ENCODE data around the gene PHLDA2. TPM values are rescaled to one million over a fixed set of nuclear protein-coding genes. Genes with fewer than 3 reads are reported as not detected.

Gene PHLDA2
- total and polyA plus RNA-seq, 2 donors (not counting 1 experiment from before 2014, with no cell fraction given) = 1.4 TPM; not detected in 1

DNA sequence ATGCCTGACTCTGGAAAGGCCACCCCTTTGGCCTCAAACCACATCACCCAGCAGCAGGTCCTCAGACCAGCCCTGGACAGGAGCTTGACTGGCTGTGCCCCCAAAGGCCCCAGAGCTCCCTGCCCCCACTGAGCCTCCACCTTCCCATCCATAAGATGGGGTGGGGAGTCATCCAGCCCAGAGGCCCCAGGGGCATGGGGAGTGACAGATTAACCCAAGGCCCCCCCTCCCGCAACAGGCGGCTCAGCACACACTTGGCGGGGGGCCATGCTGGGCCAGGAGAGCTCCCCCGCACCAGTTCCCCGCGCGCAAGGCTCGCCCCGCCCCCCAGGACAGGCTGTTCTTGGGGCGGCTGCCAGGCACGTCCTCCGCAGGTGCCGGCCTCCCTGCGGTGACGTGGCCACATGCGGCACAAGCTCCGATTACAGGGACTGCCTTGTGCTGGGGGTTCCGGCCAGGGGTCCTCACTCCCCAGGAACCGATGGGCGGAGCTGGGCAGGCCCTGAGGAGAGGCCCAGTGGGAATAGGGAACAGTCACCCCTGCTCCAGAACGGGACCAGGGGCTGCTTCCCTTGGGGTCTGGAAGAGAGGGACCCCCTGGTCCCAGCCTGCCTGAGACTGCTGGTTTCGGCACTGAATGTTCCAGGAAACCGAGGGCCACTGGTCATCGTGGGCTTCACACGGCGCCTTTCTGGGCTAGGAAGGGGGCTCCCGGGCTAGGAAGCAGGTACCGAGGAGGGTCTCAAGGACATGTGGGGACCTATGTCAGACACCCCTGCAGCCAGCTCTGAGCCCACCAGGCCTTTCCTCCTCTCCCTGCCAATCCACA lies 38.5 kb downstream of the PHLDA2 start:
- Histone ChIP-seq H3K27ac (ENCODE audit: low read length in 2 of 2) (no peak overlapping the region), H4K20me1 (ENCODE audit: control insufficient read depth, insufficient read depth, low read length, poor library complexity, severe bottlenecking) (no peaks in the 10 kb centered on the region), H3K27me3 (replicated peaks in 1 of 4; ENCODE audit: control extremely low read depth in 1 of 4, control insufficient read depth in 3 of 4, insufficient read depth in 4 of 4, low read length in 3 of 4) (peaks cover 0 to 7% (median 0%) of the 10 kb centered on the region in 4 experiments), H3K9ac (ENCODE audit: low read length) (no peak overlapping the region), H3K79me2 (ENCODE audit: control insufficient read depth, insufficient read depth, low read length) (no peaks in the 10 kb centered on the region), H3K9me3 (ENCODE audit: control extremely low read depth in 1 of 3, control insufficient read depth in 2 of 3, insufficient read depth in 1 of 3, low read length in 2 of 3) (no peaks in the 10 kb centered on the region), H3K36me3 (replicated peaks in 1 of 2; ENCODE audit: control extremely low read depth in 1 of 2, control insufficient read depth in 1 of 2, extremely low read depth in 1 of 2, insufficient read depth in 2 of 2, low read length in 1 of 2) (no peaks in the 10 kb centered on the region), H3K4me3 (ENCODE audit: control extremely low read depth in 1 of 5, extremely low read depth in 1 of 5, insufficient read depth in 1 of 5, low read depth in 2 of 5, low read length in 4 of 5) (no peak overlapping the region), H3K4me1 (ENCODE audit: control insufficient read depth in 2 of 2, insufficient read depth in 2 of 2, low read length in 2 of 2) (peaks cover 15 to 27% of the 10 kb centered on the region in 2 donors), H2AFZ (ENCODE audit: insufficient read depth, low read depth, low read length, poor library complexity, severe bottlenecking) (no peak overlapping the region), H3K4me2 (replicated peaks; ENCODE audit: low read depth, low read length, poor library complexity, severe bottlenecking) (no peak overlapping the region)
- no peak for DNase-seq
- no peaks in the 10 kb centered on the region for H3K27me3 Mint-ChIP-seq
- H3K4me3 Mint-ChIP-seq = no peak overlapping the region
- no peak overlapping the region for H3K27ac Mint-ChIP-seq
- no peak for TF ChIP-seq EZH2 (IDR thresholded peaks at IDR 0.05; ENCODE audit: borderline replicate concordance, insufficient read depth, low read depth, low read length, poor library complexity, severe bottlenecking)
- TF ChIP-seq, protein P1, sequence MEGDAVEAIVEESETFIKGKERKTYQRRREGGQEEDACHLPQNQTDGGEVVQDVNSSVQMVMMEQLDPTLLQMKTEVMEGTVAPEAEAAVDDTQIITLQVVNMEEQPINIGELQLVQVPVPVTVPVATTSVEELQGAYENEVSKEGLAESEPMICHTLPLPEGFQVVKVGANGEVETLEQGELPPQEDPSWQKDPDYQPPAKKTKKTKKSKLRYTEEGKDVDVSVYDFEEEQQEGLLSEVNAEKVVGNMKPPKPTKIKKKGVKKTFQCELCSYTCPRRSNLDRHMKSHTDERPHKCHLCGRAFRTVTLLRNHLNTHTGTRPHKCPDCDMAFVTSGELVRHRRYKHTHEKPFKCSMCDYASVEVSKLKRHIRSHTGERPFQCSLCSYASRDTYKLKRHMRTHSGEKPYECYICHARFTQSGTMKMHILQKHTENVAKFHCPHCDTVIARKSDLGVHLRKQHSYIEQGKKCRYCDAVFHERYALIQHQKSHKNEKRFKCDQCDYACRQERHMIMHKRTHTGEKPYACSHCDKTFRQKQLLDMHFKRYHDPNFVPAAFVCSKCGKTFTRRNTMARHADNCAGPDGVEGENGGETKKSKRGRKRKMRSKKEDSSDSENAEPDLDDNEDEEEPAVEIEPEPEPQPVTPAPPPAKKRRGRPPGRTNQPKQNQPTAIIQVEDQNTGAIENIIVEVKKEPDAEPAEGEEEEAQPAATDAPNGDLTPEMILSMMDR (IDR thresholded peaks at IDR 0.05) = no peak
- ATAC-seq (ENCODE audit: low read depth) = no peak
- H3K4me1 Mint-ChIP-seq = peaks cover 22% of the 10 kb centered on the region
- 88% methylated on average over 25 of the region's 28 CpGs for WGBS (ENCODE audit: insufficient coverage)
- no peaks in the 10 kb centered on the region for H3K9me3 Mint-ChIP-seq (ENCODE audit: insufficient read depth)
- CTCF ChIA-PET = interaction anchor here (1.2 to 16.1 kb wide), 8 partner anchors 7 to 470 kb away, joined by 4 to 595 read pairs (median 12); a partner anchor contains a TSS
- intact Hi-C loops (cut with micrococcal nuclease) = no loop called here
- POLR2A ChIA-PET = interaction anchor here (2.4 kb wide), 1 partner anchor 358 kb away, joined by 9 read pairs; no protein-coding TSS in a partner anchor

All from B cell (primary cell).